HEK293 (cell line): ENCODE data around the gene SACS.

ENCODE experiments used
- CTCF ChIA-PET: fragments of 350-600 bp; formaldehyde crosslinking; extraction: SDS; loops from one replicate; lab custom pipeline; 2021; ENCODE audit warnings: antibody characterized with exemption; lab: Yijun Ruan, JAX
- POLR2A ChIA-PET: fragments of 300-600 bp; formaldehyde crosslinking; extraction: SDS; loops from one replicate; lab custom pipeline; 2020; ENCODE audit warnings: antibody characterized with exemption, inconsistent platforms; lab: Yijun Ruan, JAX
- H3K27ac ChIP-seq: fragments of 200-500 bp; sonication (Bioruptor generic); 2 replicates; pipeline ENCODE4 v1.5.1; 2014; ENCODE audit warnings: low read depth, low read length, control low read depth, inconsistent platforms; ENCODE audit errors: extremely low read depth
- H3K36me3 ChIP-seq, 2 experiments: fragments of 200-500 bp in 1 of 2; sonication (Bioruptor generic) in 1 of 2; 1 replicate in 1 of 2; 2 replicates in 1 of 2; pipeline ENCODE4 v1.5.1; 2014 to 2017; ENCODE audit warnings: inconsistent platforms in 2 of 2, low read length in 2 of 2; ENCODE audit not compliant: control insufficient read depth in 2 of 2, insufficient read depth in 1 of 2
- H3K4me1 ChIP-seq: fragments of 200-500 bp; sonication (Bioruptor generic); 2 replicates; pipeline ENCODE4 v1.5.1; 2014; ENCODE audit warnings: mild to moderate bottlenecking, low read length, inconsistent platforms; ENCODE audit not compliant: control insufficient read depth, insufficient read depth
- H3K4me3 ChIP-seq: 2 replicates; pipeline ENCODE4 v1.5.1; 2011; ENCODE audit warnings: low read depth, mild to moderate bottlenecking, control low read depth, low read length, moderate library complexity
- H3K9me3 ChIP-seq: fragments of 200-500 bp; sonication (Bioruptor generic); 2 replicates; pipeline ENCODE4 v1.5.1; 2014; ENCODE audit warnings: low read depth, low read length, inconsistent platforms; ENCODE audit not compliant: control insufficient read depth, insufficient read depth
- GFI1B ChIP-seq: fragments of 450-650 bp; formaldehyde crosslinking; IDR thresholded peaks from 2 replicates; pipeline ENCODE4 v1.5.1; 2016; ENCODE audit warnings: missing biosample characterization, missing genetic modification characterization
- GLI4 ChIP-seq: fragments of 450-650 bp; formaldehyde crosslinking; IDR thresholded peaks from 2 replicates; pipeline ENCODE4 v1.5.1; 2016; ENCODE audit warnings: missing biosample characterization, missing genetic modification characterization
- KLF8 ChIP-seq: fragments of 450-650 bp; formaldehyde crosslinking; IDR thresholded peaks from 2 replicates; pipeline ENCODE4 v1.5.1; 2016; ENCODE audit warnings: missing biosample characterization, missing genetic modification characterization
- OSR2 ChIP-seq: fragments of 450-650 bp; formaldehyde crosslinking; IDR thresholded peaks from 2 replicates; pipeline ENCODE4 v1.5.1; 2016; ENCODE audit warnings: missing biosample characterization, missing genetic modification characterization
- REPIN1 ChIP-seq: fragments of 450-650 bp; formaldehyde crosslinking; IDR thresholded peaks from 2 replicates; pipeline ENCODE4 v1.5.1; 2017; ENCODE audit warnings: missing biosample characterization, missing genetic modification characterization, low read depth
- YY2 ChIP-seq: fragments of 450-650 bp; formaldehyde crosslinking; IDR thresholded peaks from 2 replicates; pipeline ENCODE4 v1.5.1; 2016; ENCODE audit warnings: missing biosample characterization, missing genetic modification characterization
- ZBTB20 ChIP-seq: fragments of 450-650 bp; formaldehyde crosslinking; IDR thresholded peaks from 2 replicates; pipeline ENCODE4 v1.5.1; 2016; ENCODE audit warnings: missing biosample characterization, missing genetic modification characterization
- ZBTB48 ChIP-seq: fragments of 450-650 bp; formaldehyde crosslinking; IDR thresholded peaks from 2 replicates; pipeline ENCODE4 v1.5.1; 2016; ENCODE audit warnings: missing biosample characterization, missing genetic modification characterization
- ZBTB7A ChIP-seq: fragments of 450-650 bp; formaldehyde crosslinking; IDR thresholded peaks from 2 replicates; pipeline ENCODE4 v1.5.1; 2016; ENCODE audit warnings: low read depth, missing biosample characterization, missing genetic modification characterization
- ZNF354C ChIP-seq: fragments of 450-650 bp; formaldehyde crosslinking; IDR thresholded peaks from 2 replicates; pipeline ENCODE4 v1.5.1; 2016; ENCODE audit warnings: missing biosample characterization, missing genetic modification characterization, low read depth, borderline replicate concordance
- ZNF558 ChIP-seq: fragments of 450-650 bp; formaldehyde crosslinking; IDR thresholded peaks from 2 replicates; pipeline ENCODE4 v1.5.1; 2016; ENCODE audit warnings: missing biosample characterization, missing genetic modification characterization
- ZNF776 ChIP-seq: fragments of 450-650 bp; formaldehyde crosslinking; IDR thresholded peaks from 2 replicates; pipeline ENCODE4 v1.5.0; 2017; ENCODE audit warnings: missing biosample characterization, missing genetic modification characterization, borderline replicate concordance
- ZNF843 ChIP-seq: fragments of 450-650 bp; formaldehyde crosslinking; IDR thresholded peaks from 2 replicates; pipeline ENCODE4 v1.5.1; 2016; ENCODE audit warnings: missing biosample characterization, missing genetic modification characterization
- TF ChIP-seq, protein P1 (sequence below): fragments of 450-650 bp; formaldehyde crosslinking; IDR thresholded peaks from 2 replicates; pipeline ENCODE4 v1.5.1; 2016; ENCODE audit warnings: missing biosample characterization, missing genetic modification characterization
- TF ChIP-seq, protein P2 (sequence below): fragments of 450-650 bp; formaldehyde crosslinking; IDR thresholded peaks from 2 replicates; pipeline ENCODE4 v1.5.1; 2016; ENCODE audit warnings: missing biosample characterization, missing genetic modification characterization
- TF ChIP-seq, protein P3 (sequence below): fragments of 450-650 bp; formaldehyde crosslinking; conservative IDR thresholded peaks from 2 replicates; pipeline ENCODE4 v1.5.1; 2016; ENCODE audit warnings: low read depth, missing biosample characterization, missing genetic modification characterization
- TF ChIP-seq, protein P4 (sequence below): fragments of 450-650 bp; formaldehyde crosslinking; IDR thresholded peaks from 2 replicates; pipeline ENCODE4 v1.5.1; 2017; ENCODE audit warnings: missing biosample characterization, missing genetic modification characterization
- TF ChIP-seq, protein P5 (sequence below): fragments of 450-650 bp; formaldehyde crosslinking; IDR thresholded peaks from 2 replicates; pipeline ENCODE4 v1.5.1; 2016; ENCODE audit warnings: missing biosample characterization, missing genetic modification characterization, low read depth

The SACS gene

DNA sequence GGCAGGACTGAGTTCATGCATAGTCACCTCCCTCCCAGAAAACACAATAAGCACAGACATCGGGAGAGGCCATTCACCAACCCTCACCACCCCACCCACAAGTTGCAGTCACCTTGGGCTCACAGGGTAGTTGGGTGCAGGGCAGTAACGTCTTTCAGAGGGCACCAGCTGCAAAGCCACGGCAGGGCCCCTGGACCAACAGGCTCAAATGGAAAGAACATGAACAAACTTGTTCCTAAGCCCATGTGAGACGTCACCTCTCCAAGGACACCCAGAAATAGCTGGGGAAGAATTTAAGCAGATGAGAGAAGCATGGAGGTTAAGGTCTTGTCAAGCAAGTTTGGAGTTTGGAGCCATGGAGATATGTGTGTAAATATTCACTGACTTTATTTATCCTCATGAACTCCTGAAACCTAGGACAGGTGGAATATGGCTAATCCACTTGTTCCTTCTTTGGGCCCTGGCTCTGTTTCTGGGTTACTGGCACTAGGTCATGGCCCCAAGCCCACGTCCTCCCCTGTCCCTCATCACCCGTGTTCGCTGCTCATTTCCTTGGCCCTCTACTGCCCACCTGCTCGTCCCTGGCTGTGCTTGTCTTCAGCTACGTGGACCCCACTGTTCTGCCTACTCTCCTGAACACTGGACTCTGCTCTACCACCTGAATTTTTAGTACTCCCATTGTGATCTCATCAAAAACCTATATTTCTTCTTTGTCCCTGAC, 40.4 kb downstream of the SACS start:
- CTCF ChIA-PET = no interaction called here
- POLR2A ChIA-PET = no interaction called here
- H3K4me1 ChIP-seq = no peaks in the 10 kb centered on the region

DNA sequence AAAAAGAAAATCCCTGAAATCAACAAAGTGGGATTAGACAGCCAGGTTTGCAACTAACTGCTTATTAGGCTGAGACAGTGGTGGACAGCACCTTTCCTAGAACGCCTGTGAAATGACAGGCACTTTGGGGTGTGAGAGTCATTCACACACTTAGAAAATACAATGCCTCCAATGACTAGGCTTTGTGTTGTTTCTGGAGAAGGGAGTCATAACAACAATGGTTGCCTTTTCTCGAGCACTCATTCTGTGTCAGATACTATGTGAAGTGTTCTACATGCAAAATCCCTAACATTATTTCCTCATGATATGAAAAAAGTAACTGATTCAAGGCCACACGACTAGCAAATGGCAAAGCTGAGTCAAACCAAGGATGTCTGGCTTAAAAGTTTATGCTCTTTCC, 41.2 kb downstream of the SACS start:
- Histone ChIP-seq H3K9me3 (no peaks in the 10 kb centered on the region), H3K4me1 (no peaks in the 10 kb centered on the region), H3K36me3 (no peaks in the 10 kb centered on the region), H3K27ac (no peak overlapping the region), H3K4me3 (no peak overlapping the region)
- ChIA-PET CTCF (no interaction called here), POLR2A (no interaction called here)
- TF ChIP-seq, protein P1, sequence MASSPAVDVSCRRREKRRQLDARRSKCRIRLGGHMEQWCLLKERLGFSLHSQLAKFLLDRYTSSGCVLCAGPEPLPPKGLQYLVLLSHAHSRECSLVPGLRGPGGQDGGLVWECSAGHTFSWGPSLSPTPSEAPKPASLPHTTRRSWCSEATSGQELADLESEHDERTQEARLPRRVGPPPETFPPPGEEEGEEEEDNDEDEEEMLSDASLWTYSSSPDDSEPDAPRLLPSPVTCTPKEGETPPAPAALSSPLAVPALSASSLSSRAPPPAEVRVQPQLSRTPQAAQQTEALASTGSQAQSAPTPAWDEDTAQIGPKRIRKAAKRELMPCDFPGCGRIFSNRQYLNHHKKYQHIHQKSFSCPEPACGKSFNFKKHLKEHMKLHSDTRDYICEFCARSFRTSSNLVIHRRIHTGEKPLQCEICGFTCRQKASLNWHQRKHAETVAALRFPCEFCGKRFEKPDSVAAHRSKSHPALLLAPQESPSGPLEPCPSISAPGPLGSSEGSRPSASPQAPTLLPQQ (tag by site-specific recombination) = no peak
- TF ChIP-seq GLI4 = no peak
- no peak for TF ChIP-seq OSR2 (tag by site-specific recombination)
- TF ChIP-seq ZNF776 (tag by site-specific recombination) = no peak
- TF ChIP-seq, protein P2, sequence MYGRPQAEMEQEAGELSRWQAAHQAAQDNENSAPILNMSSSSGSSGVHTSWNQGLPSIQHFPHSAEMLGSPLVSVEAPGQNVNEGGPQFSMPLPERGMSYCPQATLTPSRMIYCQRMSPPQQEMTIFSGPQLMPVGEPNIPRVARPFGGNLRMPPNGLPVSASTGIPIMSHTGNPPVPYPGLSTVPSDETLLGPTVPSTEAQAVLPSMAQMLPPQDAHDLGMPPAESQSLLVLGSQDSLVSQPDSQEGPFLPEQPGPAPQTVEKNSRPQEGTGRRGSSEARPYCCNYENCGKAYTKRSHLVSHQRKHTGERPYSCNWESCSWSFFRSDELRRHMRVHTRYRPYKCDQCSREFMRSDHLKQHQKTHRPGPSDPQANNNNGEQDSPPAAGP = no peak
- TF ChIP-seq ZNF558 (tag by site-specific recombination) = no peak
- TF ChIP-seq, protein P3, sequence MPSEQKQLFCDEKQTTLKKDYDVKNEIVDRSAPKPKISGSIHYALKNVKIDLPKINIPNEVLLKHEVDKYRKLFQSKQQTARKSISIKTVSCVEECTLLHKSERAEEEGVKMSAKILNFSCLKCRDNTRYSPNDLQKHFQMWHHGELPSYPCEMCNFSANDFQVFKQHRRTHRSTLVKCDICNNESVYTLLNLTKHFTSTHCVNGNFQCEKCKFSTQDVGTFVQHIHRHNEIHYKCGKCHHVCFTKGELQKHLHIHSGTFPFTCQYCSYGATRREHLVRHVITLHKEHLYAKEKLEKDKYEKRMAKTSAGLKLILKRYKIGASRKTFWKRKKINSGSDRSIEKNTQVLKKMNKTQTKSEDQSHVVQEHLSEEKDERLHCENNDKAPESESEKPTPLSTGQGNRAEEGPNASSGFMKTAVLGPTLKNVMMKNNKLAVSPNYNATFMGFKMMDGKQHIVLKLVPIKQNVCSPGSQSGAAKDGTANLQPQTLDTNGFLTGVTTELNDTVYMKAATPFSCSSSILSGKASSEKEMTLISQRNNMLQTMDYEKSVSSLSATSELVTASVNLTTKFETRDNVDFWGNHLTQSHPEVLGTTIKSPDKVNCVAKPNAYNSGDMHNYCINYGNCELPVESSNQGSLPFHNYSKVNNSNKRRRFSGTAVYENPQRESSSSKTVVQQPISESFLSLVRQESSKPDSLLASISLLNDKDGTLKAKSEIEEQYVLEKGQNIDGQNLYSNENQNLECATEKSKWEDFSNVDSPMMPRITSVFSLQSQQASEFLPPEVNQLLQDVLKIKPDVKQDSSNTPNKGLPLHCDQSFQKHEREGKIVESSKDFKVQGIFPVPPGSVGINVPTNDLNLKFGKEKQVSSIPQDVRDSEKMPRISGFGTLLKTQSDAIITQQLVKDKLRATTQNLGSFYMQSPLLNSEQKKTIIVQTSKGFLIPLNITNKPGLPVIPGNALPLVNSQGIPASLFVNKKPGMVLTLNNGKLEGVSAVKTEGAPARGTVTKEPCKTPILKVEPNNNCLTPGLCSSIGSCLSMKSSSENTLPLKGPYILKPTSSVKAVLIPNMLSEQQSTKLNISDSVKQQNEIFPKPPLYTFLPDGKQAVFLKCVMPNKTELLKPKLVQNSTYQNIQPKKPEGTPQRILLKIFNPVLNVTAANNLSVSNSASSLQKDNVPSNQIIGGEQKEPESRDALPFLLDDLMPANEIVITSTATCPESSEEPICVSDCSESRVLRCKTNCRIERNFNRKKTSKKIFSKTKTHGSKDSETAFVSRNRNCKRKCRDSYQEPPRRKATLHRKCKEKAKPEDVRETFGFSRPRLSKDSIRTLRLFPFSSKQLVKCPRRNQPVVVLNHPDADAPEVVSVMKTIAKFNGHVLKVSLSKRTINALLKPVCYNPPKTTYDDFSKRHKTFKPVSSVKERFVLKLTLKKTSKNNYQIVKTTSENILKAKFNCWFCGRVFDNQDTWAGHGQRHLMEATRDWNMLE (tag by site-specific recombination) = no peak
- TF ChIP-seq, protein P4, sequence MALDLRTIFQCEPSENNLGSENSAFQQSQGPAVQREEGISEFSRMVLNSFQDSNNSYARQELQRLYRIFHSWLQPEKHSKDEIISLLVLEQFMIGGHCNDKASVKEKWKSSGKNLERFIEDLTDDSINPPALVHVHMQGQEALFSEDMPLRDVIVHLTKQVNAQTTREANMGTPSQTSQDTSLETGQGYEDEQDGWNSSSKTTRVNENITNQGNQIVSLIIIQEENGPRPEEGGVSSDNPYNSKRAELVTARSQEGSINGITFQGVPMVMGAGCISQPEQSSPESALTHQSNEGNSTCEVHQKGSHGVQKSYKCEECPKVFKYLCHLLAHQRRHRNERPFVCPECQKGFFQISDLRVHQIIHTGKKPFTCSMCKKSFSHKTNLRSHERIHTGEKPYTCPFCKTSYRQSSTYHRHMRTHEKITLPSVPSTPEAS (tag by site-specific recombination) = no peak
- no peak for TF ChIP-seq YY2 (tag by site-specific recombination)
- TF ChIP-seq, protein P5, sequence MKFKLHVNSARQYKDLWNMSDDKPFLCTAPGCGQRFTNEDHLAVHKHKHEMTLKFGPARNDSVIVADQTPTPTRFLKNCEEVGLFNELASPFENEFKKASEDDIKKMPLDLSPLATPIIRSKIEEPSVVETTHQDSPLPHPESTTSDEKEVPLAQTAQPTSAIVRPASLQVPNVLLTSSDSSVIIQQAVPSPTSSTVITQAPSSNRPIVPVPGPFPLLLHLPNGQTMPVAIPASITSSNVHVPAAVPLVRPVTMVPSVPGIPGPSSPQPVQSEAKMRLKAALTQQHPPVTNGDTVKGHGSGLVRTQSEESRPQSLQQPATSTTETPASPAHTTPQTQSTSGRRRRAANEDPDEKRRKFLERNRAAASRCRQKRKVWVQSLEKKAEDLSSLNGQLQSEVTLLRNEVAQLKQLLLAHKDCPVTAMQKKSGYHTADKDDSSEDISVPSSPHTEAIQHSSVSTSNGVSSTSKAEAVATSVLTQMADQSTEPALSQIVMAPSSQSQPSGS = no peak
- no peak for TF ChIP-seq GFI1B (tag by site-specific recombination)
- no peak for TF ChIP-seq ZNF354C (tag by site-specific recombination)
- no peak for TF ChIP-seq ZBTB20 (tag by site-specific recombination)

More for the DNA sequence above, 40.4 kb downstream of the SACS start:
- no peaks in the 10 kb centered on the region for H3K9me3 ChIP-seq
- no peak overlapping the region for H3K27ac ChIP-seq
- H3K36me3 ChIP-seq = no peaks in the 10 kb centered on the region
- TF ChIP-seq ZBTB7A (tag by site-specific recombination) = no peak
- TF ChIP-seq ZBTB48 = no peak
- TF ChIP-seq, protein P3 (tag by site-specific recombination) = no peak
- TF ChIP-seq ZNF843 = no peak
- no peak for TF ChIP-seq REPIN1 (tag by site-specific recombination)
- no peak for TF ChIP-seq KLF8 (tag by site-specific recombination)
- H3K4me3 ChIP-seq = no peak overlapping the region
